Esophagus muscularis mucosa (tissue), 3 donors: Measurements from ENCODE around the gene LINC00237.

ENCODE experiments used
- CTCF ChIP-seq, 3 experiments: fragments of 200-600 bp in 2 of 3; fragments of 450-650 bp in 1 of 3; sonication (generic) in 2 of 3; IDR thresholded peaks; one replicate each; pipeline ENCODE4 v1.5.1; 2017 to 2019; ENCODE audit warnings: antibody characterized with exemption in 3 of 3, mild to moderate bottlenecking in 2 of 3, moderate library complexity in 1 of 3
- POLR2A ChIP-seq: fragments of 450-650 bp; IDR thresholded peaks from one replicate; pipeline ENCODE4 v1.6.1; 2017; ENCODE audit warnings: antibody characterized with exemption, moderate library complexity, mild to moderate bottlenecking, low read depth
- POLR2AphosphoS5 ChIP-seq, 2 donors: sonication (generic); formaldehyde crosslinking; IDR thresholded peaks; one replicate each; pipeline ENCODE4 v1.6.1; 2017; ENCODE audit warnings: antibody characterized with exemption in 2 of 2

GRCh38 chr20:21047981-21048380 lies 58.2 kb downstream of the LINC00237 start:
- no peak for TF ChIP-seq POLR2A
- no peak for TF ChIP-seq POLR2AphosphoS5 (IDR thresholded peaks at IDR 0.05)
- no peak for TF ChIP-seq CTCF (IDR thresholded peaks at IDR 0.05)
